CD4-positive, alpha-beta memory T cell (primary cell): ENCODE data around the gene UTS2R. TPM values are rescaled to one million over a fixed set of nuclear protein-coding genes. Genes with fewer than 3 reads are reported as not detected.
A peak's percentile ranks its signal among the peaks of the same experiment; 100 is the strongest.

Experiments used
- CTCF ChIA-PET: fragments of 350-600 bp; sonication (Branson Sonifier 250); formaldehyde crosslinking; loops from one replicate; lab custom pipeline; 2021; ENCODE audit warnings: inconsistent platforms; ENCODE audit not compliant: partially characterized antibody; lab: Charles Lee
- POLR2A ChIA-PET: fragments of 350-600 bp; sonication (Branson Sonifier 250); formaldehyde crosslinking; loops from one replicate; lab custom pipeline; 2021; ENCODE audit not compliant: partially characterized antibody; lab: Charles Lee
- DNase-seq, 5 donors: peaks; one replicate each; pipeline versions ENCODE4 v3.0.0 to v3.0.0-alpha.2; 2020 to 2022; ENCODE audit warnings: mixed read lengths in 1 of 5
- H3K27ac ChIP-seq: one replicate; pipeline ENCODE4 v1.7.0; 2013; ENCODE audit warnings: low read depth, low read length
- H3K27me3 ChIP-seq: 2 replicates; pipeline ENCODE4 v1.7.0; 2013; ENCODE audit warnings: mild to moderate bottlenecking, low read length, moderate library complexity; ENCODE audit not compliant: insufficient read depth
- H3K36me3 ChIP-seq: 2 replicates; pipeline ENCODE4 v1.7.0; 2013; ENCODE audit warnings: mild to moderate bottlenecking, low read length, moderate library complexity; ENCODE audit not compliant: insufficient read depth
- H3K4me1 ChIP-seq: 2 replicates; pipeline ENCODE4 v1.7.0; 2013; ENCODE audit warnings: mild to moderate bottlenecking, low read length, moderate library complexity; ENCODE audit not compliant: insufficient read depth
- H3K4me3 ChIP-seq, 2 donors: one replicate each; pipeline ENCODE4 v1.7.0; 2013; ENCODE audit warnings: low read length in 2 of 2, mild to moderate bottlenecking in 1 of 2
- H3K9me3 ChIP-seq, 2 donors: one replicate each; pipeline ENCODE4 v1.7.0; 2013; ENCODE audit warnings: low read length in 2 of 2, control low read depth in 1 of 2; ENCODE audit not compliant: control insufficient read depth in 1 of 2
- H3K27ac Mint-ChIP-seq, 7 donors: one replicate each; pipeline ENCODE4 v1.8.0; 2020 to 2021; ENCODE audit warnings: mixed read lengths in 7 of 7, mild to moderate bottlenecking in 6 of 7, inconsistent platforms in 3 of 7, moderate library complexity in 3 of 7
- H3K27me3 Mint-ChIP-seq, 2 donors: one replicate each; pipeline ENCODE4 v1.8.0; 2020 to 2021; ENCODE audit warnings: mixed read lengths in 2 of 2
- H3K36me3 Mint-ChIP-seq, 2 donors: one replicate each; pipeline ENCODE4 v1.8.0; 2020 to 2021; ENCODE audit warnings: mixed read lengths in 2 of 2, inconsistent platforms in 1 of 2, mild to moderate bottlenecking in 1 of 2
- H3K4me1 Mint-ChIP-seq, 4 donors: one replicate each; pipeline ENCODE4 v1.8.0; 2020 to 2021; ENCODE audit warnings: mixed read lengths in 4 of 4, mild to moderate bottlenecking in 1 of 4
- H3K4me3 Mint-ChIP-seq, 8 donors: one replicate each; pipeline ENCODE4 v1.8.0; 2020 to 2021; ENCODE audit warnings: mixed read lengths in 8 of 8, mild to moderate bottlenecking in 7 of 8, moderate library complexity in 6 of 8, inconsistent platforms in 3 of 8
- H3K9me3 Mint-ChIP-seq, 8 donors: one replicate each; pipeline ENCODE4 v1.8.0; 2020 to 2021; ENCODE audit warnings: mixed read lengths in 8 of 8, mild to moderate bottlenecking in 5 of 8, inconsistent platforms in 3 of 8, moderate library complexity in 1 of 8
- intact Hi-C: fragments of 100-400 bp; cut with micrococcal nuclease; formaldehyde crosslinking; loops from one replicate; pipeline ENCODE4 v1.15.1; 2023
- polyA plus RNA-seq, 2 donors: library from polyadenylated mRNA; unstranded; fragments of 300-500 nt; fragmentation: Illumina TruSeq; gene quantifications; one replicate each; pipeline ENCODE4 v1.2.3, GENCODE V29; 2021
- total RNA-seq, 2 experiments: library from RNA; stranded (reverse); gene quantifications; one replicate each; pipeline ENCODE4 v1.2.3, GENCODE V29; 2021

UTS2R gene
- total and polyA plus RNA-seq, 4 experiments from 2014 or later, result not detected

DNA sequence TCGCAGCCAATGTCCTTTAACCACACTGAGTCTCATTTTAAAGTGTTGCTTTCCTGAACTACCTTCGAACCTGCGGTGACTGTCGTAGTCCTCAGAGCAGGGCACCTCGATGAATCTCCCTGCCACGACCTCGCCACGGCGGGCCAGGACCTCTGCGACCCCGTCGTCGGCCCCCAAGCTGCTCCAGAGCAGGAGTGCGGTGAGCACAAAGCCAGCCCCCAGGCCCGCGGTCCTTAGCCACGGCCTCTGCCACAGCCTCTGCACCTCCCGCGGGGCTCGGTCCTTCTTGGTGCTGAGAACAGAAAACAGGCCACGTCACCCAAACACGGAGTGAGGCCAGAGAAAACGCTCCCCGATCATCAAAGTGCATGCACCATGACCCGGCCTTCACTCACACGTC lies 43.8 kb downstream of the UTS2R start:
- POLR2A ChIA-PET, result interaction anchor here (0.6 to 1.4 kb wide), 2 partner anchors 160 to 392 kb away, joined by 3 read pairs; partner anchors contain the start of genes CENPX and LRRC45
- Mint-ChIP-seq H3K36me3 (peaks cover 12 to 13% of the 10 kb centered on the region in 2 donors), H3K27ac (peak overlapping the region in 1 of 7 donors; percentile 77)

DNA sequence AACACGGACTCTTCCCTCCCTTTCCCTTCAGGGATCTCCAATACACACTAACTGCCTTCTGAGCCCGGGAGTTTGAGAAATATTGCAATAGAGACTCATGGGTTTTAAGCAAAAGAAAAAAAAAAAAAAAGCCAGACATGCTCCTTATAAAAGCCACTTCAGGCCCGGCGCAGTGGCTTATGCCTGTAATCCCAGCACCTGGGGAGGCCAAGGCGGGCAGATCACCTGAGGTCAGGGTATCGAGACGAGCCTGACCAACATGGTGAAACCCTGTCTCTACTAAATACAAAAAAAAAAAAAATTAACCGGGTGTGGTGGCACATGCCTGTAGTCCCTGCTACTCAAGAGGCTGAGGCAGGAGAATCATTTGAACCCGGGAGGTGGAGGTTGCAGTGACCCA lies 44.2 kb downstream of the UTS2R start:
- DNase-seq, result no peak
- no peak overlapping the region for H3K4me3 ChIP-seq
- Mint-ChIP-seq H3K4me1 (peaks cover 20 to 40% (median 26%) of the 10 kb centered on the region in 4 donors), H3K27me3 (no peaks in the 10 kb centered on the region), H3K36me3 (peaks cover 12 to 13% of the 10 kb centered on the region in 2 donors), H3K9me3 (no peaks in the 10 kb centered on the region), H3K27ac (peak overlapping the region in 1 of 7 donors; percentile 77), H3K4me3 (no peak overlapping the region)
- no peak overlapping the region for H3K27ac ChIP-seq
- CTCF ChIA-PET, result interaction anchor here (0.6 to 6.4 kb wide), 3 partner anchors 18 to 135 kb away, joined by 3 to 52 read pairs (median 3); no protein-coding TSS in a partner anchor
- POLR2A ChIA-PET, result interaction anchor here (1.0 kb wide), 1 partner anchor 34 kb away, joined by 4 read pairs; no protein-coding TSS in a partner anchor
- no peaks in the 10 kb centered on the region for H3K9me3 ChIP-seq
- peaks cover 32% of the 10 kb centered on the region for H3K4me1 ChIP-seq
- intact Hi-C loops, result loop anchor here (10.0 kb wide), 2 partner anchors 211 to 381 kb away; partner anchors contain the start of genes DCXR and RAC3
- H3K27me3 ChIP-seq, result no peaks in the 10 kb centered on the region
- no peaks in the 10 kb centered on the region for H3K36me3 ChIP-seq

More for the DNA sequence above, 43.8 kb downstream of the UTS2R start:
- Histone ChIP-seq H3K27me3 (no peaks in the 10 kb centered on the region), H3K4me1 (peaks cover 31% of the 10 kb centered on the region), H3K36me3 (no peaks in the 10 kb centered on the region), H3K9me3 (no peaks in the 10 kb centered on the region), H3K27ac (no peak overlapping the region), H3K4me3 (no peak overlapping the region)
- Mint-ChIP-seq H3K9me3 (no peaks in the 10 kb centered on the region), H3K27me3 (no peaks in the 10 kb centered on the region), H3K4me3 (peak overlapping the region in 2 of 8 donors; percentile 15 to 26), H3K4me1 (peaks cover 20 to 40% (median 26%) of the 10 kb centered on the region in 4 donors)
- intact Hi-C loops, result loop anchor here (10.0 kb wide), 2 partner anchors 211 to 381 kb away; partner anchors contain the start of genes DCXR and RAC3
- CTCF ChIA-PET, result interaction anchor here (0.8 to 6.4 kb wide), 3 partner anchors 64 to 178 kb away, joined by 3 to 52 read pairs (median 5); no protein-coding TSS in a partner anchor
- no peak for DNase-seq

- Histone ChIP-seq H3K36me3 (peaks cover 3% of the 10 kb centered on the region), H3K4me1 (peaks cover 32% of the 10 kb centered on the region), H3K27me3 (no peaks in the 10 kb centered on the region), H3K27ac (no peak overlapping the region), H3K4me3 (no peak overlapping the region), H3K9me3 (no peaks in the 10 kb centered on the region)
- Mint-ChIP-seq H3K4me3 (no peak overlapping the region), H3K36me3 (peaks cover 13 to 16% of the 10 kb centered on the region in 2 donors), H3K9me3 (no peaks in the 10 kb centered on the region), H3K4me1 (peaks cover 20 to 40% (median 26%) of the 10 kb centered on the region in 4 donors), H3K27ac (peak overlapping the region in 1 of 7 donors; percentile 68), H3K27me3 (no peaks in the 10 kb centered on the region)
- intact Hi-C loops, result loop anchor here (10.0 kb wide), 2 partner anchors 211 to 381 kb away; partner anchors contain the start of genes DCXR and RAC3
- no peak for DNase-seq
- CTCF ChIA-PET, result interaction anchor here (0.6 to 6.4 kb wide), 5 partner anchors 18 to 180 kb away, joined by 3 to 52 read pairs (median 4); no protein-coding TSS in a partner anchor
- POLR2A ChIA-PET, result interaction anchor here (1.0 to 1.8 kb wide), 3 partner anchors 33 to 103 kb away, joined by 4 to 11 read pairs (median 4); partner anchors contain the start of gene NARF
These were observed 44.7 kb downstream of the UTS2R start for GRCh38 chr17:82416264-82416663.

GRCh38 chr17:82416771-82417170 lies 45.2 kb downstream of the UTS2R start:
- intact Hi-C loops, result loop anchor here (10.0 kb wide), 2 partner anchors 212 to 382 kb away; partner anchors contain the start of genes DCXR and RAC3
- ChIA-PET POLR2A (interaction anchor here (1.0 to 1.8 kb wide), 4 partner anchors 16 to 102 kb away, joined by 3 to 11 read pairs (median 4); partner anchors contain the start of gene NARF), CTCF (interaction anchor here (1.4 to 6.4 kb wide), 4 partner anchors 65 to 181 kb away, joined by 3 to 52 read pairs (median 4); no protein-coding TSS in a partner anchor)
- H3K9me3 ChIP-seq, result no peaks in the 10 kb centered on the region
- H3K27me3 ChIP-seq, result no peaks in the 10 kb centered on the region
- Mint-ChIP-seq H3K27me3 (no peaks in the 10 kb centered on the region), H3K36me3 (peaks cover 13 to 19% of the 10 kb centered on the region in 2 donors), H3K4me3 (no peak overlapping the region), H3K4me1 (peaks cover 20 to 44% (median 26%) of the 10 kb centered on the region in 4 donors), H3K27ac (no peak overlapping the region), H3K9me3 (no peaks in the 10 kb centered on the region)
- H3K27ac ChIP-seq, result no peak overlapping the region
- DNase-seq, result no peak
- no peak overlapping the region for H3K4me3 ChIP-seq
- peaks cover 32% of the 10 kb centered on the region for H3K4me1 ChIP-seq
- H3K36me3 ChIP-seq, result peaks cover 4% of the 10 kb centered on the region

GRCh38 chr17:82418001-82418986 lies 46.7 kb downstream of the UTS2R start, which contains the start of the genes HEXD and OGFOD3:
Gene HEXD (plus strand): TSS chr17:82418347. CDS start chr17:82419800, 1,453 bp downstream.
Gene OGFOD3 (minus strand): TSS chr17:82418586. CDS start chr17:82418485, 101 bp downstream.
- Mint-ChIP-seq H3K4me3 (peak within 1 kb of the TSS; percentile 82 to 90 (median 85)), H3K4me1 (peaks cover 22 to 39% (median 27%) of the 10 kb centered on the region in 4 donors), H3K27me3 (no peaks in the 10 kb centered on the region), H3K9me3 (no peaks in the 10 kb centered on the region), H3K27ac (peak within 1 kb of the TSS; percentile 75 to 91 (median 84)), H3K36me3 (peaks cover 19 to 27% of the 10 kb centered on the region in 2 donors)
- ChIA-PET CTCF (interaction anchor here (0.7 to 6.4 kb wide), 9 partner anchors 8 to 212 kb away, joined by 3 to 52 read pairs (median 4); no protein-coding TSS in a partner anchor), POLR2A (interaction anchor here (0.7 to 2.3 kb wide), 12 partner anchors 18 to 145 kb away, joined by 3 to 18 read pairs (median 4); partner anchors contain the start of genes CSNK1D, FOXK2 and NARF)
- no peaks in the 10 kb centered on the region for H3K27me3 ChIP-seq
- DNase-seq, result peak; percentile 82 to 96 (median 92)
- intact Hi-C loops, result loop anchor here (1.0 to 10.0 kb wide), 8 partner anchors 32 to 383 kb away; partner anchors contain the start of genes CYBC1, DCXR, FASN and NARF
- H3K4me3 ChIP-seq, result peak within 1 kb of the TSS; percentile 55 to 58
- no peaks in the 10 kb centered on the region for H3K9me3 ChIP-seq
- peak within 1 kb of the TSS; percentile 66 for H3K27ac ChIP-seq
- peaks cover 4% of the 10 kb centered on the region for H3K36me3 ChIP-seq
- H3K4me1 ChIP-seq, result peaks cover 32% of the 10 kb centered on the region

- H3K27me3 ChIP-seq, result no peaks in the 10 kb centered on the region
- H3K36me3 Mint-ChIP-seq, result peaks cover 16 to 24% of the 10 kb centered on the region in 2 donors
- H3K4me3 ChIP-seq, result peak overlapping the region; percentile 47 to 55
- ChIA-PET CTCF (interaction anchor here (1.1 to 1.8 kb wide), 3 partner anchors 10 to 37 kb away, joined by 3 to 4 read pairs (median 4); no protein-coding TSS in a partner anchor), POLR2A (interaction anchor here (0.7 to 2.3 kb wide), 13 partner anchors 15 to 146 kb away, joined by 3 to 18 read pairs (median 4); partner anchors contain the start of genes CSNK1D, FOXK2 and NARF)
- DNase-seq, result peak in 2 of 5 donors; percentile 17
- H3K9me3 ChIP-seq, result no peaks in the 10 kb centered on the region
- H3K27me3 Mint-ChIP-seq, result no peaks in the 10 kb centered on the region
- peaks cover 28% of the 10 kb centered on the region for H3K4me1 ChIP-seq
- H3K36me3 ChIP-seq, result peaks cover 4% of the 10 kb centered on the region
- peak overlapping the region; percentile 75 to 91 (median 84) for H3K27ac Mint-ChIP-seq
- peak overlapping the region; percentile 82 to 90 (median 85) for H3K4me3 Mint-ChIP-seq
- peak overlapping the region; percentile 66 for H3K27ac ChIP-seq
- no peaks in the 10 kb centered on the region for H3K9me3 Mint-ChIP-seq
- H3K4me1 Mint-ChIP-seq, result peaks cover 20 to 34% (median 26%) of the 10 kb centered on the region in 4 donors
- intact Hi-C loops, result loop anchor here (2.0 to 10.0 kb wide), 4 partner anchors 77 to 385 kb away; partner anchors contain the start of genes DCXR, FASN and RAC3
These were observed 48.0 kb downstream of the UTS2R start for GRCh38 chr17:82419540-82419939.
